HG03175 (cell line): Measurements from ENCODE around the gene MASP1.
"Not testable (repeated sequence)": the region's sequence is repeated elsewhere in the genome, so short reads cannot be mapped to it uniquely, and the experiment has no call there.

Source experiments
- ATAC-seq: cut with Tn5 transposase; IDR thresholded peaks from one replicate; pipeline ENCODE4 v1.9.1; 2021; ENCODE audit warnings: mild to moderate bottlenecking, moderate library complexity; ENCODE audit not compliant: unreplicated experiment

Gene MASP1

GRCh38 chr3:187267306-187267705, 24.2 kb downstream of the MASP1 start:
- ATAC-seq = no peak

DNA sequence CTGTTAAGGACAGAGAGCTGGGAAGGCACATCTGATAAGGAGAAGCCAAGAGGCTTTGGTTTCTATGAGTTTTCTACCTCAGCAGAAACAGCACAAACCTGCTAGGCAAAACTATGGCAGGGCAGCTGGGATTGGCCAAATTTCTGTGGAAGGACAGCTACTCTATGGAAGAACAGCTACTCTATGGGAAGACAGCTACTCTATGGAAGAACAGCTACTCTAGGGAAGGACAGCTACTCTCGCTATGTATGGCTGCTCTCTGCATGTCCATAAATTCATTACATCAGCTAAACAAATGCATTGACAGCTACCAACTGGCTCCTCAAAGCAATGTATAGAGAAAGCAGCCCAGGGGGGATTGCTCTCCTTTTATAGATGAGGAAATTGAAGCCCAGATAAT, 24.8 kb downstream of the MASP1 start:
- ATAC-seq = no peak

- ATAC-seq = no peak
Measured at GRCh38 chr3:187265461-187265955, 26.0 kb downstream of the MASP1 start.

- no peak for ATAC-seq
Measured at GRCh38 chr3:187264911-187265310, 26.6 kb downstream of the MASP1 start.

DNA sequence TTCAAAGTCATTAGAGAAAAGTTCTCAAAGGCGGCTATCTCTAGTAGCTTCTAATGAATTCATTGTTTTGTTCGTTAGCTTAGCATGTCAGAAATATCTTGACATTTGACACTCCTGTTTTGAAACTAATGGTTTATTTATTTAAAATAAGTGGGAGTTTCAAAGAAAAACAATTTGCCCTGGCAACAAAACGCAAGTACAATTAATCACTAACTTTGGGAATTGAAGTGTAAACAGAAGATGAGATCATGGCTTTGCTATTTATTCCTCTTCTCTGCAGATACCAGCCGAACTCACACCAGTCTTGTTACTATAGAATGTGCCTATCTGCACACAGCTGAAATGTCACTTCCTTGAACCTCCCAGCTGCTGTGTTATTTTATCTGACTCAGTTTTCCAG, 27.5 kb downstream of the MASP1 start:
- no peak for ATAC-seq

GRCh38 chr3:187263270-187263669, 28.3 kb downstream of the MASP1 start:
- ATAC-seq = no peak

- no peak for ATAC-seq
Measured at GRCh38 chr3:187262360-187262759, 29.2 kb downstream of the MASP1 start.

- ATAC-seq = no peak
Measured at GRCh38 chr3:187261541-187261969, 30.0 kb downstream of the MASP1 start.

DNA sequence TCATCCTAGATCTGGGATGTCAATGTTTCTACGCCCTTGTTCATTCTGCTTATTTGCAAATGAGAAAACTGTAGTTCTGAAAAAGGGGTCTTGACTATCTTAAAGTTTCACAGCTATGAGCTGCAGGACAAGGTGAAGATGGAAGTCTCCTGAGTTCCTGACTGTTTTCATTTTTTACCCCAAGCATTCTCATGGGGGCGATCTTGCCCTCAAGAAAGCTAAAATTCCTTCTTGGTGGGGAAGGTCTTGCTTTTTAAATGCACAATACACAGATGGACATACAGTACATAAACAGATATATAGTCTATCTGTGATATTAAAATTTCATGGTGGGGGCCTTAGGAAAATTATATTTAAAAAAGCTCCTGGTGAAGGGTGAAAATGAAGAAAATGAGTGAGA, 32.4 kb downstream of the MASP1 start:
- ATAC-seq = no peak

GRCh38 chr3:187257992-187258692, 33.4 kb downstream of the MASP1 start:
- ATAC-seq = no peak

DNA sequence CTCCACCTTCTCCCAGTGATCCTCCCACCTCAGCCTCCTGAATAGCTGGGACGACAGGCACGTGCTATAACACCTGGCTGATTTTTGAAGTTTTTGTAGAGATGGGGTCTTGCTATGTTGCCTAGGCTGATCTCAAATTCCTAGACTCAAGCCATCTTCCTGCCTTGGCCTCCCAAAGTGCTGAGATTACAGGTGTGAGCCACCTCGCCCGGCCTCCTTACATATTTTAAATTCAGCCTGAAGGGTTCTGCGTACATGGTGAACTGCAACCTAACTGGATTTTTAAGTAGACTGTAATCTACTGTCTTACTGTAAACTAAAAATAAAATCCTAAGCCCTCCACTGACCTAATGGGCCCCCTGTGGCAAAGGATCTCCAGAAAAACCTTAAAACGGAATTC, 34.1 kb downstream of the MASP1 start:
- ATAC-seq = no peak

DNA sequence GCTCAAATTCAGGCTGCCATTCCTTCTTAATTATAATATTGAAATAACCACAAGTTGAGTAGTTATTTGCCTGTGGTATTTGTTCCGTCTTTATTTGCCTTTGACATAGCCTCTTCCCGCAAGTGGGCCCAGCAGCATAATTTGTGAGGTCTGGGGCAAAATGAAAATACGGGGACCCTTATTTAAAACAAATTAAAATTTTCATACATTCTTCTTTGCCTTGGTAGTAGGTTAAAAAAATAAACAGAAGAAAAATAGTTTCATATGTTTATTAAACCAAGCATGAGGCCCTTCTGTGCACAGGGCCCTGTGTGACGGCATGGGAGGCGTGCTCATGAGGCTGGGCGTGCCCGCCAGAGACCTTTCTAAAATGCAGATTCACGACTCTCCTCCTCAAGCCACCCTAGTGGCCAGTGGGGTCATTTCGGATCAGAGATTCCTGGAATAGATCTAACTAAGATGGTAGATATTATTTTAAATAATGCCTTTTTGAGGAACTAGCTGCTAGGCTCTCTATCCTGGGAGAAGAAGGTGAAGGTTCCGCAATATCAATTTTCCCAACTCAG, 35.4 kb downstream of the MASP1 start:
- no peak for ATAC-seq

DNA sequence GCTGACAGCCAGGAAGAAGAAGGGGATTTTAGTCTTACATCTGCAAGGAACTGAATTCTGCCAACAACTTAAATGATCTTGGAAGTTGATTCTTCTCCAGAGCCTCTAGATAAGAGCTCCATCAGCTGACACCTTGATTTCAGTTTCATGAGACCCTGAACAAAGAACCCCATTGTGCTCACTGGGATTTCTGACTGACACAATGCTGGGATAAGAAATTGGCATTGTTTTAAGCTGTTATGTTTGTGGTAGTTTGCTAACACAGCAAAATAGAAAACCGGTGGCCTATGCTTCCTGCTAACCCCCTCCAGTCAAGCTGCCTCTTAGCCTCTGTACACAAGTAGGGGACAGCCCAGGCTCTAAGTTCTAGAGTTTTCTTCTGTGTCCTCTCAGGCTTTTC, 36.2 kb downstream of the MASP1 start:
- no peak for ATAC-seq

DNA sequence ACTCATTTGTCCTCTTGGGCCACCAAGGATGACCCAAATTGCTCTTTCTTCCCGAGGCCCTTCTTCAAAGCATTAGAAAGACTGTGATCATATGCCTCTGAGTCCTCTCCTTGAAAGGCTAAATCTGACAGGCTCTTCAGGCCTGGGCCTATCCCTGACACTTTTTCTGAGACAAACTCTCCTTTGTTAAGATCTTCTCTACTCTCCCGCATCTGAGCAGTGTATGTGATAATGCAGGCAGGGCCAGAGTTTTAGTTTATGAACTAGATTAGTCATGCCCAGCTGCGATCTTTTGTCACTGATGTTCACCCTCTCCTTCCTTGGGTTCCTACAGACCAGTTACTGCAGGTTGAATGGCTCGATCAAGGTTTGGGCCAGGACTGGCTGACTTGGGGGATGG, 39.2 kb downstream of the MASP1 start:
- no peak for ATAC-seq

DNA sequence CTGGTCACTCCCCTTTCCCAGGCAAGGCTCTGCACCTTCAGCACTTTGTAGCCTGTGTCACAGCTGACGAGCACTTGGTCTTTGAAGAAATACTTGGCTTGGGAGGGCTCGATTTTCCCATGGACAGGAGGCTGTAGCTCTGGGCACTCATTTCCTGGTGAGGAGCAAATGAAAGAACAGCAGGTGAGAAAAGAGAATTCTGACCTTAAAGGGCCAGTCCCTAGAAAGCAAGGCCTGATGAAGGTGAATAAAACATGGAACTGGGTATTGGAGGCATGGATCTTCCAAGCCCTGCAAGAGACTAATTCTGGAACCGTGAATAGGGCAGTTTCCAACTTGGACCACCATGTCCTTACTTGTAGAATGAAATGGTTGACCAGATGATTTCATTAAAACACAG, 39.9 kb downstream of the MASP1 start:
- no peak for ATAC-seq

- no peak for ATAC-seq
Measured at GRCh38 chr3:187247398-187247797, 44.1 kb downstream of the MASP1 start.

DNA sequence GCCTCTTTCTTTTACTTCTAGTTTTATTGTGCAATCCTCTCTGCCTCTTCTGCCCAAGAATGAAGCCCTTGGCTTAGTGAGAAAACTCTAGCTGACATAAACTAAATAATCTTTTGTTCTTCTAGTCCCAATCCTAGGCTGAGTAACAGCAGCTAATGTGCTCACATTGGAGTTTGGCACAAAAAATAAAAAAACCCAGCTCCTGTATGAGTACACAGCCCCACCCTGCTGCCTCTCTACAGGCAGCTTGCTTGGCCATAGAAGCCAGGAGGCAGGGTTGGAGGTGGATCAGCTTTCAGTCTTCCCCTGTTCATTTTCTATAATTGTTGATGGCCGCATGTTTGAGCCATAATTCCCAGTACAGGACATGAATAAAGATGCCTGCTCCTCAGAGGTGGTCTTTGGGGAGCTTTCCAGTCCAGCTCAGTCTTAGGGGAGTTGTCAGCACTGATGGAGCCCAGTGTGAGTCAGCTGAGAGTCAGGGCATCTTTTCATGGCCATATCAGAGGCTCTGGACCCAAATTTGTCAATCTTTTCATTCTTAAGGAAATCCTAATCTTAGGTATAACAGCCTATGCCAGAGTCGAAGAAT, 47.5 kb downstream of the MASP1 start:
- ATAC-seq = no peak

GRCh38 chr3:187242900-187243299, 48.6 kb downstream of the MASP1 start:
- ATAC-seq = no peak

DNA sequence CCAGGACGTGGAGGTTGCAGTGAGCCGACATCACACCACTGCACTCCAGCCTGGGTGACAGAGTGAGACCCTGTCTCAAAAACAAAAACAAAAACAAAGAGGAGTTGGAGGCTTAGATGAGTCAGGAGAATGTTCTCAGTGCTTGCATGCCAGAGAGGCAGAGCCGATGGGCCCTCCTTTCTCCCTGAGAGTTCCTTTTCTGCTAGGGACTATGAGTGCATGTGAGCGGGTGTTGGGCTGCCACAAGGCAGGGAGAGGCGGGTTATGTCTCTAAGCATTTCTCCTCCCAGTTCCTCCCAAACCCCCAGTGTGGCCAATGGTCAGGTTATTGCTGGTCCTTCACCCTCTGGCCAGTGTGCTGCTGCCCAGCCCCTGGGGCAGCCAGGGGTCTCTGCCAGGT, 49.1 kb downstream of the MASP1 start:
- ATAC-seq = no peak

GRCh38 chr3:187238835-187239234, 52.7 kb downstream of the MASP1 start:
- not testable (repeated sequence) for ATAC-seq

- no peak for ATAC-seq
Measured at GRCh38 chr3:187238239-187238638, 53.3 kb downstream of the MASP1 start.

GRCh38 chr3:187237741-187238140, 53.8 kb downstream of the MASP1 start:
- no peak for ATAC-seq
